ENCODE results near the gene CHIT1. TPM values are rescaled to one million over a fixed set of nuclear protein-coding genes. Genes with fewer than 3 reads are reported as not detected.
A peak's percentile ranks its signal among the peaks of the same experiment; 100 is the strongest.

The CHIT1 gene
- total RNA-seq, 1 donor from 2014 or later = 0.28 TPM

DNA sequence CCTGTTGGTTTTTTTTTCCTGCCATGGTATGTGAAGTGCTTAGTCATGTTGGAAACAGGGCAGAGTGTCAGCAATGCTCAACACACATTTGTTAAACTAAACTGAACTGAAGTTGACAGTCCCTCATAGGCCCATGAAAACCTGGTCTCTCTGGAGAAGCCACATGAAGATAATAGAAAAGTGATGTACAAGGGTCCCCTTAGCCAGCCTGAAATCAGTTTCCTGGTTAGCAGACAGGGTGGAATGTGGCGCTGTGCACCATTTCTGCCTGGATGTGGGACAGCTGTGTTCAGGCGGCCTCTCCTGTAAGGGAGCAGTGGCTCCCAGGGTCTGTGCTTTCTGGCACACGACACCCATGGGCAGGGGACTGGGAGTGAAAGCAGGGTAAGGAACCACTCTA is 33.1 kb downstream of the CHIT1 start:
- no peak for DNase-seq (ENCODE audit: low spot score)
- no peak for ATAC-seq

DNA sequence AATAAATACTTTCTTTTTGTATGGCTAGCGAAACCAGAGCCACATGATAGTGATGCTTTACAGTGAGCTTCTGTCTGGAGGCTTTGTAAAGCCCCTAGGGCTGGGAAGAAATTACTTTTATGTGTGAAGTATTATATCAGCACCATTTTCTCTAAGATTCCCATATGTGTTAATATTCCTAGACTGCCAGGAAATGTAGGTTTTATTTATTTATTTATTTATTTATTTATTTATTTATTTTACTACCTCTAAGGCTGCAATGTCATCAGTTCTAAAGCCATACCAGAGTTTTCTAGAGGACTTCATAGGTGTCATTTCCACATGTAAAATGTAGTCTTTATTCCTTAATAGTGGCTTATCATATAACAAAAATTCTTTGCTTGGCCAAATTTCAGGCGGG is 38.5 kb downstream of the CHIT1 start:
- DNase-seq (ENCODE audit: low spot score) (no peak), ATAC-seq (no peak)

DNA sequence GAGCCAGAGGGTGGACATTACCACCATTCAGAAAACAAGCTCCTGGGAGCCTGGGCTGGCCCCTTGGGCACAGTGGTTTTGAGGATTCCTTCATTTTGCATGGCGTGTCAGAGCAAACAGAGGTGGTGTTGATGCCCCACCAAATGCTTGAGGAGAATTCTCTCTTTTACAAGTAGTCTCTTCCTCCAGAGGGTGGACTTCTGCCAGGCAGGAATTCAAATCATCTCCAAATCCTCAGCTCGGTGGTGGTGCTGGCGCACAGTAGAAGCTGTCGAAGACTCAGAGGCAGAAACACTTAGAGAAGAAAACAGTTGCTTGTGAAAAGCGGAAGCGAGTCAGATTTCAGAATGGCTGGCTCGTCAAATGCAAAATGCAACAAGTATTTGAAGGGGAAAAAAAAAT is 39.5 kb downstream of the CHIT1 start:
- ATAC-seq (no peak), DNase-seq (ENCODE audit: low spot score) (no peak)

DNA sequence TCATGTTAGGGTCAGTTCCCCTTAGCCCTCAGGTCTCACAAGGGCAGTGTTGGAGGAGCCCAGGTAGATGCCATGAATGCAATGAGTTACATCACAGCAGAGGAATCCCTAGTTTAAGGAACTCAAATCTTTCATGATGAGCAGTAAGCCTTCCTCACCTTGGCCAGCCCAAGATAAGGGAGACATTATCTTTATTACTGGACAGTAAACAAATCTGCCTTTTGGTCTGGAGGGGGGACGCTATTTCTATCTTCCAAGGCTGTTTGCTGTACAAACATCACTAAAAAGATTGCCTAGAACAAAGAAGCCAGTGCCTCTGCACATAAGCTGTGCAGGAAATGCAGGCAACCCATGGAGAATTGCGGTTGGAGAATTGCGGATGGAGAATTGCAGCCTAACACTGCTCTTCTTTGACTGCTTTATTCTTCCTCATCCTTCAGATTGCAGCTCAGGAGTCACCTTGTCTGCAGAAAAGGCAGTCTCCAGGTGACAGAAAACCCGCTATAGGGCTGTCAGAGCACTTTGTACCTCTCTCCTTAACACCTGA is 40.7 kb downstream of the CHIT1 start:
- ATAC-seq (no peak), DNase-seq (ENCODE audit: low spot score) (no peak)

DNA sequence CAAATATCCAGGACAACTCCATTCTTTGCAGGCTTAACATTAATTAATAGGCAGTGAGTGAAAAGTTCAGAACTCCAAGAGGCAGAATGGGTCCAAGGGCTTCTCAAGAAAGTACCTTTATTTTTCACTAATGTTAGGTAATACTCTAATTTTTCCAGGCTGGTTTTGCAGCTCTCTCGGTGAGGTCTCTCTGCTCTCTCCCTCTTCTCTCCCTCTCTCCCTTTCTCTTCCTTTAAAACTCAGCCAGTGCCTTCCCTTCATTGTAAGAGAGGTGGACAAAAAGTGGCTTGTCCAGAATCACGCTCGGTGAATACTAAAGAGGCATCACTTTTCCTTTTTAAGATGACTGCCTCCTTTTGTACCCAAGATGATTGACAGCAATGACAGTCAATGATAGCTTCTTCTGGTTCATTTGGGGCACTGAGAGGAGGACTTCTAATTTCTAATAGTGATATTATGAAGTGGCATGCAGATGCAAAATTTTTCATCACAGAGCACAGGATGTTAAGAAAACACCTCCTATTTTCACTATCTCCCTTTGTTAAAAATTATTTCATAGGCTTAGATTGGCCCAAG is 41.7 kb downstream of the CHIT1 start:
- ATAC-seq (no peak), DNase-seq (ENCODE audit: low spot score) (no peak)

DNA sequence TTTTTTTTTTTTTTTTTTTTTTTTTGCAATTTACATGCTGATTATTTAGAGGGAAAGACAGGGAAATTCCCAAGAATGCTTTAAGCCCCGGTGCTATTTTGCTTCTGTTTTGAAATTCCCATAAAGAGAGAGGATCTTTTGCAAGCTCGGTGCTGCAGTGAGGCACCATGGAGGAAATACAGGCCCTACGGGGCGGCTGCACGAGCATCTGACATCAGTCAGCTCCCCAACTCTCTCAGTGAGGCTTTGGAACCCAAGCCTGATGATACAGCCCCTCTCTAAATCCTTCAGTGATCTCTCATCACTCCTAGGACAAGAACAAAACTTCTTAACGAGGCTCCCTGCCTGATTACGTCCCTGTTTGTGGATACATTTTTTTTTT is 42.2 kb downstream of the CHIT1 start:
- ATAC-seq (no peak), DNase-seq (ENCODE audit: low spot score) (no peak)

DNA sequence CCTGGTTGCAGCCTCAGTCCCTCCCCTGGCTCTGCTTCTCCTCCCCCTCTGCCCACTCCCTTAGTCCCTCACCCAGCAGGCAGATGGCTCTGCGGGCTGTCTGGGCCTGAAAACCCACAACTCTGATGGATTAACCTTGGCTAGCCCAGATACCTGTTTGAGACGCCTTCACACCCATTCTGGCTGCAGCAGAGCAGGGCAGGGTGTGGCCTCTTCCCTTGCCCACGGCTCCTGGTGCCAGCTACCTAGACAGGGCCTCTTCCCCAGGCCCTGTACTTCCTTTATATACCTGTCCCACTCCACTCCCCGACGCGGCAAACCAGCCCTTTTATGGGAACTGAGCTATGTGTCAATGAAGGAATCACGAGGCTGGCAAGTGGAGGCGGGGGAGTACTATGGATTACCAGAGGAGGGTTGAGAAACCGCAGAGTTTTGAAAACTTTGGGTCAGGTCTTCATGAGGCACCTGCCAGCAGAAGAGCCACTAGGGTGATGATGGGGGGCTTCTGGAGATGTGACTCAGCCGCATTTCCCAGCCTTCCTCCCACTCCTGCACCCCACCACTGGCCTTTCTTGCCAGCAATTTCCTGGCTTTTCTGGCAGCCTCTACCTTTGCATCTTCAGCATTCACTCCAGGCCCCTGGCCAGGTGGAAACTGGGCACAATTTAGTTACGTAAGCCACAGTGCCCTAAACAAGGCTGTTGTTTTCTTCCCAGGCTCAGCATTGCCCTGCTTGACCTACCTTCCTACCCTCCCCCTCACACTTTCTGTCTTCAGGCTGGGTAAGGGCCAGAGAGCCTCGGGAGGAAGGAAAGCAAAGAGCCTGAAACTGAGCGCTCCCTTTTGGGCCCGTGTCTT is 42.8 kb downstream of the CHIT1 start, which contains the start of gene CHI3L1:
Gene CHI3L1 (minus strand): TSS at position 259 of the 858 bp plus-strand sequence. CDS start 81 bp downstream, at position 178.
- DNase-seq (ENCODE audit: low spot score) (peak; percentile 73), ATAC-seq (peak; percentile 79)

DNA sequence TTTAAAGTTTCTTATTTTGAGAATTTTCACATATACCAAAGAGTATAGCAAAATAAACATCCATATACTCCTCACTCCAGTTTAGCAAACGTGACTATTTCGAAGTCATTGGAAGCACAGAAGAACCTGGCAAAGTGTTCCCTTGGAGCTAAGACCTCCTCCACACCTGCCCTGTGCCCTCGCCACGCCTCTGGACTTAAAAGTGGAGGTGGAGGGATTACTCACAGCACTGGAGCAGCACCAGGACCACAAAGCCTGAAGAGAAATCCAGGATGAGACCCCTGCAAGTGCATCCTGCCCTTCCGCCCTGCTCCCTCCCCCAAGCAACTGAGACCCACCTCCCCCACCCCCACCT is 43.4 kb downstream of the CHIT1 start:
- DNase-seq (ENCODE audit: low spot score) (no peak), ATAC-seq (peak; percentile 12)

DNA sequence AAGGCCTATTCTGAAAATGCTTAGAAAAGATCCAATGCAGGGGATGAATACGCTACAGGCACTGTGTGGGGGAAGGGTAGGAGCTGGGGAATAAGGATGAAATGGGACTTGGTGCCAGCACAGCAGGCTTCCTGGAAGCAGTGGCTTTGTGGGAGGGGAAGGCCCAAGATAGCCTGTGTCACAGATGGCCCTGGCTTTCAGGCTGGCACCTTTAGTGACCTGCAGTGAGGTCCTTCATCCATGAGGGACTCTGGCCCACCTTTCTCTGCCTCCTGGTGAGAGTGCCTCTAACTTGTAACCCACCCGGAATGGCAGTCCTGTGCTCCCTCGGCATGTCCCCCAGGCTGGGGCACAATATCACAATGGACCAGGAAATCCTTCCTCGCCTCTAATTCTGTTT is 43.9 kb downstream of the CHIT1 start:
- no peak for DNase-seq (ENCODE audit: low spot score)

DNA sequence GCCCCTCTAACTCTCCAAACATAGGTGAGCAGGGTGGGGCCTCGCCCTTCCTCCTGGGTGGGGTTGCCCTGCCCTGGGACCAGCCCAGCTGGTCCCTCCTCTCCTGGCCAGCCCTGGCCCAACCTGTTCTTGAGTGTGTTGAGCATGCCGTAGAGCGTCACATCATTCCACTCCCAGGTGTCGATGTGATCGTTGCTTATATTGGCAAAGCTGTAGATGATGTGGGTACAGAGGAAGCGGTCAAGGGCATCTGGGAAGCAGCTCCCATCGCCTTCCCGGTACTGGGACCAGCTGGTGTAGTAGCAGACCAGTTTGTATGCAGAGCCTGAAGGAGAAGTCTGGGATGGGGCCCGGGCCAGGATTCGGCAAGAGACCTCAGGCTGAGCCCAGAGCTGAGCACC is 44.4 kb downstream of the CHIT1 start:
- no peak for ATAC-seq
- no peak for DNase-seq (ENCODE audit: low spot score)

More for the DNA sequence above, 43.9 kb downstream of the CHIT1 start:
- no peak for ATAC-seq

DNA sequence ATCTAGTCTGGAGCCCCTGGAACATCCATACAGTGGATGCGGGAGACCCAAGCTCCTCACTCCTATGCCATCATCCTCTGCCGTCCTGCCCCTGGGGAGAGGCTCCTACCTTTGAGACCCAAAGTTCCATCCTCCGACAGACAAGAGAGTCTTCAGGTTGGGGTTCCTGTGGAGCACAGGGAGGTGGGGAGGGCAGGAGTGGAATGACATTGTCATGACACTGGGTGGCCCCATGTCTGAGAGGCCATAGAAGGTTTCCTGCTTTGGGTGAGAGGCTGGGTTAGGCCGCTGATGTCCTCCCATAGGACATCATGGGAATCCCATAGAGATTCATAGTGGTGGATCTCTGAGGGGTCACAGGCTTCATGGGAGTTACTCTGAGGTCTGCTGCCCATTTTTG is 45.0 kb downstream of the CHIT1 start:
- DNase-seq (ENCODE audit: low spot score) = no peak
- no peak for ATAC-seq

DNA sequence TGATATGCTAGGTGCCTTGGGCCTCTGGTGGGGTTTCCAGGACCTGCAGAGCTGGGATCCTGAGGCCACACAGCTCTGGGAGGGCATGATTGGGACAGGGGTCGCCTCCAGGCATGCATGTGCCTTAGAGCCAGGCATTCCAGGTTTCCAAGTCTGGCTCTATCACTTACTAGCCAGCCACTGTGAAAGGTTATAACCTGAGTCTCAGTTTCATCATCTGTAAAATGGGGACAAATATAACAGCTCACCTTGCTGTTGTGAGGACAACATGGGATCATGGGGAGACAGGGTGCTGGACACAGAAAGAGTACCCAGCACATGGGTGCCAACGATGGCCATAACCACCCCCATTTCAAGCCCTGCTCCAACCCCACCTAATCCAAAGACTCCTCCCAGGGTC is 45.6 kb downstream of the CHIT1 start:
- DNase-seq (ENCODE audit: low spot score) = no peak
- no peak for ATAC-seq

DNA sequence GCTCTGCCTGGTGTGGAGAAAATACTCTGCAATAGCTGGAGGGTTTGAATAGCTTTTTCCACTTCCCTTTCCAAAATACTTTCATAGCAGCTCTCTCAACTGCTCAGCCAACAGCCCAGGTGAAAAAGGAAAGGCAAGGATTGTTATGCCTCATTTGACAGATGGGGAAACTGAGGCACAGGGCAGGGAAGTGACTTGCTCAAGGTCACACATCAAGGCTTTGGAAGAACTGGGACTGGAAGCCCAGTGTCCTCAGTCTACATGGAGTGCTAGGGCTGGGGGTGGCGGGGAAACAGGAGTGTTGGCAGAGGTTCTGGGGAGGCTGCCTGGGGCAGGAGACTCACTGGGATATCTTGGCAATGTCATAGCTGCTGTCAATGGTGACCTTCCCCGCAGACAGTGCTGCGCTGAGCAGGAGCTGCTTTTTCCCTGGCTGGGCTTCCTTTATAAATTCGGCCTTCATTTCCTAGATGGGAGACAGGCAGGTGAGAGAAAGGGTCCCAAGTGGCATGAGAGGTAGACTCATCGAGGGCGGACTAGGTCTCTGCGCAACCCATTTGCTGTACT is 47.0 kb downstream of the CHIT1 start:
- DNase-seq (ENCODE audit: low spot score) (no peak), ATAC-seq (no peak)

DNA sequence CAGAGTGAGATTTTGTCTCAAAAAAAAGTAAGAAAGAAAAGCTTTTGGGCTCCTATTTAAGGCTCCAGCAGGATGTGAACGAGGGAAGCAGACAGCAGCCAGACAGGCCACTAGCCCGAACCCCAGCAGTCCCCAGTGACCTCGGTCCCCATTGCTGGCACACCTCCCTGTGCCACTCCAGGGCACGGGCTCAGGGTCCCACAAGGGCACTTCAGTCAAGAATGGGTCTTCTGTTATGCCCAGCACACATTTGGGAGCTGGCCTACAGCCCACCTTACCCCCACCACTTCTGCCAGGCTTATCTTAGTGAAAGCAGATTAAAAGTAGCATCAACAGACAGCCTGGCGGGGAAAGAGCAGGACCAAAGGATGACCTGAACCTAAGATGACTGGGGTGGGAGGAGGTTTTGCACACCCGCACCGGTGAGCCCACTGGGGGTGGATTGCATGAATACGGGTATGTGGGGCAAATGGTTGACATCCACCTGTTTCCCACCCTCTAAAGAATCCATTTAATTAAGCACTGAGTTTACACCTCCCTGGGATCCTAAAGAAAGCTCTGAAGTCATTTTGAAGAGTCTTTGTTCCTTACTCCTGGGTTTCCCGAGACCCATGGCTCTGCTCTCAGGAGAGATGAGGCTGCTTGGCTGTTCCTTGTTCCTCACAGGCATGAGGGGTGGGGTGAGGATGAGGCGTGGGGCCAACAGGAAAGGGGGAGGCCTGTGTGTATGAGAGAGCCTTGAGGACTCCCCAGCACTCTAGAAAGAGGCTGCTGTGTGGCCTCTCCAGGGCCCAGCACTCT is 47.7 kb downstream of the CHIT1 start:
- no peak for DNase-seq (ENCODE audit: low spot score)
- ATAC-seq = no peak

DNA sequence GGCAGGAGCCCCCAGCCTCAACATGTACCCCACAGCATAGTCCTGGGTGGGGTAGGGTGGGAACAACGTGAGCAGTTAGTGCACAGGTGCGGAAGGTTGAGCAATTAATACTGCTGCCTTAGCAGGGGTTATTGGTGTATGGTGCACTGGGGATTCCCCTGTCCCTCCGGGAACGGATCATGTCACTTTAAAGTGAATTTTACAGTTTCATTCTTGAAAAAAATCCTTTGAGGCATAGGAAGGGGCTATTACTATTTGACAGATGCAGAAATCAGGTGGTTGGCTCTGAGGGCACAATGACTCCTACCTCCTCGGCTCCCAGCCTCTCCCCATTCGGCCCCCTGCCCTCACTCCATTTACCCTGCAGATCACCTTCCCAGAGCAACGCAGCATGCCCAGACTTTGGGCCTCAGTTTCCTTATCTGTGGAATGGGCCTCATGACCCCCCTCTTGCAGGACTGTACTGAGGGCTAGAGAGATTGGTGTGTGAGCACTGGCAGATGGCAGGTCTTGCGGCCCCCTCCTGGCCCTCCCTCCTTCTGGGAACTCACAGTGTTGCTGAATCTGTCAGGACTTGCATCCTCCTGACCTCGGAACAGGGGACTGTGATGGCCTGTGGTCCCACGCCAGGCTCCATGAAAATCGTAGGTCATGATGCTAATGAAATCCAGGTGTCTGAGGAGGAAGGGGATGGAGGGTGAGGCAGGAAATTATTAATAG is 48.7 kb downstream of the CHIT1 start:
- DNase-seq (ENCODE audit: low spot score) = no peak

DNA sequence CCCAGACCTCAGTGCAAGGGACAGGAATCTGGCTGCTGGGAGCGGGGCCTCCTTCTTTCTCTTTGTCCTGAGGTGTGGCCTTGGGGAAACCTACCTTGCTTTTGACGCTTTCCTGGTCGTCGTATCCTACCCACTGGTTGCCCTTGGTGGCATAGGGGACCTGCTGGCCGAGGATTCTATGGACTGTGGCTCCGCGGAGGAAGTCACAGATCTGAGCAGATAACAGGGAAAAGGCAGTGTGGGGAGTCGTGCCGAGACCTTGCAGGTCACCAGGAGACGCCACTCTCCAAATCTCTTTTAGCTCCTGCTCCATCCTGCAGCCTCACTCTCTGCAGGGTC is 49.8 kb downstream of the CHIT1 start:
- DNase-seq (ENCODE audit: low spot score) (no peak), ATAC-seq (no peak)

More for the DNA sequence above, 48.7 kb downstream of the CHIT1 start:
- no peak for ATAC-seq

DNA sequence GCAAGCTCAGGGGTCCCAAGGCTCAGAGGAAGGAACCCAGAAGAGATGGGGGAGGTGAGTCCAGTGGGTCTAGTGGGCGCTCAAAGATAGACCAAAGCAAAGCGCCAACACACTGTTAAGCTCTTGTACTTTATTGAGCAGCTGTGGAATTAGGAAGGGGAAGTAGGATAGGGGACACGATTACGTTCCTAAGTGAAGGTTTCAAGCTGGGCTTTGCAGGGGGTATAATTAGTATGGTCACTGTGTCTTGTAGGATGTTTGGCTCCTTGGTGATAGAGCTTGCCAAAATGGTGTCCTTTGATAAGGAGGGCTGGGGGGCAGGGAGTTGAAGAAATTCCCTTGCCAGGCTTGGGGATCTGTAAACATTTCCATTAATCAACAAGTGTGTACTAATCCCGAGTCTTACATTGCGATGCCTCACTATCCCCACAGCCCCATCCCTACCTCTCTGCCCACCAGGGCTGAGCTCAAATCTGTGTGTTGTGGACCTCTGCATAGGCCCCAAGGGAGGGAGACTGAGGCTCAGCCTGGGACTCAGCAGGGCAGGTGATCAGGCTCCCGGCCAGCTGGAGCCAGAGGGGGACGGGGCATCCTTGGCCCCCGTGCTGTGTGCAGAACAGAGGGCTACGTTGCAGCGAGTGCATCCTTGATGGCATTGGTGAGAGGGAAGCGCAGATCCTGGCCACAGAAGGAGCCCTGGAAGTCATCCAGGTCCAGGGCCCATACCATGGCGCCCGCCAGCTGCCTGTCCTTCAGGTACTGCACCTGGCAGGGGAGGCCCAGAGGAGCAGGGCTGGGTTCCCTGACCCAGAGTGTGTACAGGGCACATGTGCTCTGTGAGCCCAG is 50.4 kb downstream of the CHIT1 start:
- DNase-seq (ENCODE audit: low spot score) (no peak), ATAC-seq (no peak)

DNA sequence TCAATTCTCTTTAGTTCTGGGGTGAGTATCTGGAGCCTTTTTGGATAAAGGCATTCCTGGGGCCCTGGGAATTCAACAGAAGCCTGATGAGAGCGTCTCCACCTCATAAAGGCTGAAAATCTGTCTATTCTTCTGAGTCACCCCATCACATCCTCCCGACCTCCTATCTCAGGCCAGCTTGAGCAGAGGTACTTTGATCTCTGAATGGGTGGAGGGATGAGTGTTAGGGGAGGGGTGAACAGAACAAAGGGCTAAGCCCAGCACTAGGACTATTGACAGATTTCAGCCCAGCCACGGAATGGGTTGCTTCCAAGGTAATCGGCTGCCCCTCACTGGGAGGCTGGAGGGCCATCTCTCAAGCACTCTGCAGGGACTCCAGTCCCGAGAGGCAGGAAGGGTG is 51.4 kb downstream of the CHIT1 start:
- no peak for DNase-seq (ENCODE audit: low spot score)
- no peak for ATAC-seq

DNA sequence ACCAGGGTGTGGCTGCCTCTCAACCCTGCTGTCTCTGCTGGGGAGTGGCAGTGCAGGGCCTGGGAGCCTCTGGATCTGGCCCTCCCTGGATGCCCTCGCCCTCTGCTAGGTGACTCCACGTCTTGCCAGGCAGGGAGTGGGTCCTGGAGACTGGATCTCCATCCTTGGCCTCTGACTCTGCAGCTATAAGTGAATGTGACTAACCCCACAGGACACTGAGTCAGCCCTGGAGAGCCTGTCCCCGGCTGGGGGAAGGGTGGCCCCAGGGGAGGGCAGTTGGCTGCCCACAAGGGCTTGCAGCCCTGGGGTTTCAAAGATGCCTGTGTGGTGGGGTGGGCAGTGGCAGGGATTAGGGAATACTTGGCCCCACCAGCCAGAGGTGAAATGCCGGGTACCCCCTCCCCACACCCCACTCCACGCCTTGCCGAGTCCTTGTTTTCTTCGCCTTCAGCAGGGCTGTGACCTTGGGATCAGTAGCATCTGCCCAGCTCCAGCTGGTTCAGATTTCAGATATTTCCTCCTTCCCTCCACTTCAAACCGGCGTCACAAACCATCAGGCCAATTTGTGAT is 51.9 kb downstream of the CHIT1 start:
- no peak for DNase-seq (ENCODE audit: low spot score)

More for the DNA sequence above, 51.9 kb downstream of the CHIT1 start:
- ATAC-seq = no peak
